Astrocyte (in vitro differentiated cells and primary cell): Measurements from ENCODE around the gene PAM.
"Not testable (repeated sequence)": the region's sequence is repeated elsewhere in the genome, so short reads cannot be mapped to it uniquely, and the experiment has no call there.

Experiments used
- CTCF ChIP-seq: IDR thresholded peaks from 2 replicates; pipeline ENCODE4 v1.5.1; 2011; ENCODE audit warnings: low read depth, mild to moderate bottlenecking, inconsistent platforms, low read length, moderate library complexity; ENCODE audit not compliant: insufficient read depth
- EZH2 ChIP-seq: IDR thresholded peaks from 2 replicates; pipeline ENCODE4 v1.6.1; 2012; ENCODE audit warnings: mild to moderate bottlenecking, low read length, inconsistent platforms; ENCODE audit not compliant: insufficient read depth

DNA sequence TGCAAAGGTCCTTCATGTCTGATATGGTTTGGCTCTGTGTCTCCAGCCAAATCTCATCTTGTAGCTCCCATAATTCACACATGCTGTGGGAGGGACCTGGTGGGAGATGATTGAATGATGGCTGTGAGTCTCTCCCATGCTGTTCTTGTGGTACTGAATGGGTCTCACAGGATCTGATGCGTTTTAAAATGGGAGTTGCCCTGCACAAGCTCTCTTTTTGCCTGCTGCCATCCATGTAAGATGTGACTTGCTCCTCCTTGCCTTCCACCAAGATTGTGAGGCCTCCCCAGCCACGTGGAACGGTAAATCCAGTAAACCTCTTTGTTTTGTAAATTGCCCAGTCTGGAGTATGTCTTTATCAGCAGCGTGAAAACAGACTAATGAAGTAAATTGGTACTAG is 318.4 kb downstream of the PAM start:
- not testable (repeated sequence) for TF ChIP-seq EZH2, CTCF
